ENCODE results near the gene ESD. TPM values are rescaled to one million over a fixed set of nuclear protein-coding genes. Genes with fewer than 3 reads are reported as not detected.
"Not testable (repeated sequence)": the region's sequence is repeated elsewhere in the genome, so short reads cannot be mapped to it uniquely, and the experiment has no call there.

ESD gene
- total RNA-seq, 1 donor from 2014 or later = 118 TPM

DNA sequence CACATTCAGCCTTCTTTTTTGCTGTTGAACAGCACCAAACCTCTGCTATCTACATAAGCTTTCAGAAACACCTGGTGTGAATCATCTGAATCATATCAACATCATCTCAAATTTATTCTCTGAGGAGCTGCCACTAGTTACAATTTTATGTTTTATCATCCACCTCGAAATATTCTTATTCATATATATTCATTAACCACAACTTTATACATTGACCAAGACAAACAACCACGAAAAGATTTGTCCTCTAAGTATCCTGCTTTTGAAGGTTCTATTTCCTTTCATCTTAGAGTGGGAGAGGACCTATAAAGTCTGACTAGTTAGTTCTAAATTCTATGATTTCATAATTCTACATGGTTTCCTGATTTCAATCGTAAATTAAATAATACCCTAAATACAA, 18.9 kb downstream of the ESD start:
- DNase-seq (ENCODE audit: low read depth, low spot score) = no peak
- H3K36me3 Mint-ChIP-seq (ENCODE audit: low read depth) = peaks cover 10% of the 10 kb centered on the region
- H3K4me3 Mint-ChIP-seq = no peak overlapping the region
- H3K27me3 Mint-ChIP-seq (ENCODE audit: low read depth) = no peaks in the 10 kb centered on the region
- H3K4me1 Mint-ChIP-seq = no peaks in the 10 kb centered on the region
- no peaks in the 10 kb centered on the region for H3K9me3 Mint-ChIP-seq
- H3K27ac Mint-ChIP-seq (ENCODE audit: unreplicated experiment) = no peak overlapping the region
- no peak for TF ChIP-seq CTCF (conservative IDR thresholded peaks at IDR 0.05)

- Mint-ChIP-seq H3K9me3 (no peaks in the 10 kb centered on the region), H3K4me3 (no peak overlapping the region), H3K36me3 (ENCODE audit: low read depth) (peaks cover 26% of the 10 kb centered on the region), H3K27ac (ENCODE audit: unreplicated experiment) (no peak overlapping the region), H3K27me3 (ENCODE audit: low read depth) (no peaks in the 10 kb centered on the region), H3K4me1 (no peaks in the 10 kb centered on the region)
- no peak for TF ChIP-seq CTCF (conservative IDR thresholded peaks at IDR 0.05)
- DNase-seq (ENCODE audit: low read depth, low spot score) = no peak
Measured at GRCh38 chr13:46775385-46776107, 21.4 kb downstream of the ESD start.

DNA sequence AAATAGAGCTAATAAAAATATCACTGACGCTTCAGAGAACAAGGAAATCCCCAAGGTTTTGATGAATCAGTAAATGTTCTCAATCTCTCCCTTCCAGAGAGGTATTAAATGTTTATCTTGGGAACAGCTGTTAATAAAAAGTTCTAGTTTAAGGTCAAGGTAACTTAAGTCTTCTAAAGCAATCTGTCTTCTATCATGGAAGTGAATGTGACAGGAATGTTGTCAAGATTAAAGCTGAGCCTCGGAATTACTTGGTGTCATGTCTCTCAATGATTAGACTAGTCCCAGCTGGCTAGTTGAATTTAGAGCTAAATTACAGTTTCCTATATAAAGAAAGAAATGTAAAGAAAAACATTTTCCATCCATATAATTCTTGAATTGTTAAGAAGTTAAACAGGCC, 23.4 kb downstream of the ESD start:
- Mint-ChIP-seq H3K4me3 (no peak overlapping the region), H3K4me1 (no peaks in the 10 kb centered on the region), H3K9me3 (no peaks in the 10 kb centered on the region), H3K36me3 (ENCODE audit: low read depth) (peaks cover 31% of the 10 kb centered on the region), H3K27ac (ENCODE audit: unreplicated experiment) (no peak overlapping the region), H3K27me3 (ENCODE audit: low read depth) (no peaks in the 10 kb centered on the region)
- no peak for DNase-seq (ENCODE audit: low read depth, low spot score)
- no peak for TF ChIP-seq CTCF (conservative IDR thresholded peaks at IDR 0.05)

- Mint-ChIP-seq H3K9me3 (no peaks in the 10 kb centered on the region), H3K4me1 (no peaks in the 10 kb centered on the region), H3K4me3 (no peak overlapping the region), H3K36me3 (ENCODE audit: low read depth) (peaks cover 31% of the 10 kb centered on the region), H3K27ac (ENCODE audit: unreplicated experiment) (no peak overlapping the region), H3K27me3 (ENCODE audit: low read depth) (no peaks in the 10 kb centered on the region)
- no peak for TF ChIP-seq CTCF (conservative IDR thresholded peaks at IDR 0.05)
- no peak for DNase-seq (ENCODE audit: low read depth, low spot score)
Measured at GRCh38 chr13:46771693-46772092, 25.3 kb downstream of the ESD start.

GRCh38 chr13:46769925-46770324, 27.0 kb downstream of the ESD start:
- not testable (repeated sequence) for H3K9me3 Mint-ChIP-seq; DNase-seq (ENCODE audit: low read depth, low spot score); H3K27ac Mint-ChIP-seq (ENCODE audit: unreplicated experiment); H3K4me3 Mint-ChIP-seq; H3K4me1 Mint-ChIP-seq; H3K27me3 Mint-ChIP-seq (ENCODE audit: low read depth)
- peaks cover 28% of the 10 kb centered on the region for H3K36me3 Mint-ChIP-seq (ENCODE audit: low read depth)

- Mint-ChIP-seq H3K27ac (ENCODE audit: unreplicated experiment) (no peak overlapping the region), H3K27me3 (ENCODE audit: low read depth) (no peaks in the 10 kb centered on the region), H3K4me1 (peaks cover 4% of the 10 kb centered on the region), H3K4me3 (no peak overlapping the region), H3K36me3 (ENCODE audit: low read depth) (no peaks in the 10 kb centered on the region), H3K9me3 (no peaks in the 10 kb centered on the region)
- DNase-seq (ENCODE audit: low read depth, low spot score) = no peak
- TF ChIP-seq CTCF (conservative IDR thresholded peaks at IDR 0.05) = no peak
Measured at GRCh38 chr13:46761866-46762265, 35.1 kb downstream of the ESD start.
